ENCODE data around the gene MVD.

Gene MVD

GRCh38 chr16:88605186-88606147, 57.4 kb downstream of the MVD start:
- DNase-seq (ENCODE audit: low read depth), result no peak

- DNase-seq (ENCODE audit: low read depth), result no peak
Measured at GRCh38 chr16:88602091-88602490, 60.8 kb downstream of the MVD start.
